ACC112 (cell line): Measurements from ENCODE around the gene ACOX3.
"Not testable (repeated sequence)": the region's sequence is repeated elsewhere in the genome, so short reads cannot be mapped to it uniquely, and the experiment has no call there.

Experiments used
- H2AFZ ChIP-seq: fragments of 200-600 bp; sonication (generic); one replicate; pipeline ENCODE4 v1.6.0; 2017; ENCODE audit warnings: antibody characterized with exemption, low read length; ENCODE audit not compliant: unreplicated experiment
- H3K27ac ChIP-seq: fragments of 200-600 bp; sonication (generic); 2 replicates; pipeline ENCODE4 v1.5.1; 2014; ENCODE audit warnings: low read depth, mild to moderate bottlenecking, antibody characterized with exemption, low read length, moderate library complexity
- H3K27me3 ChIP-seq: fragments of 200-600 bp; sonication (generic); 2 replicates; pipeline ENCODE4 v1.6.1; 2014; ENCODE audit warnings: mild to moderate bottlenecking, antibody characterized with exemption, low read length, moderate library complexity, mixed read lengths; ENCODE audit not compliant: insufficient read depth
- H3K36me3 ChIP-seq: fragments of 200-600 bp; sonication (generic); 2 replicates; pipeline ENCODE4 v1.6.1; 2016; ENCODE audit warnings: mild to moderate bottlenecking, antibody characterized with exemption, low read length, moderate library complexity, mixed read lengths; ENCODE audit not compliant: insufficient read depth
- H3K4me1 ChIP-seq: fragments of 200-600 bp; sonication (generic); one replicate; pipeline ENCODE4 v1.6.1; 2016; ENCODE audit warnings: low read length, mixed read lengths; ENCODE audit not compliant: insufficient read depth, unreplicated experiment, control insufficient read depth
- H3K4me3 ChIP-seq: fragments of 200-600 bp; sonication (generic); 2 replicates; pipeline ENCODE4 v1.5.1; 2014; ENCODE audit warnings: mild to moderate bottlenecking, low read depth, low read length
- H3K79me2 ChIP-seq: fragments of 200-600 bp; sonication (generic); one replicate; pipeline ENCODE4 v1.6.0; 2016; ENCODE audit warnings: low read length; ENCODE audit not compliant: control insufficient read depth, unreplicated experiment, insufficient read depth

The ACOX3 gene

GRCh38 chr4:8351931-8352367 is 88.6 kb downstream of the ACOX3 start:
- peaks cover 33% of the 10 kb centered on the region for H3K27me3 ChIP-seq
- H3K4me3 ChIP-seq, result no peak overlapping the region
- H2AFZ ChIP-seq, result no peak overlapping the region
- no peaks in the 10 kb centered on the region for H3K79me2 ChIP-seq
- H3K36me3 ChIP-seq, result no peaks in the 10 kb centered on the region
- no peak overlapping the region for H3K27ac ChIP-seq
- H3K4me1 ChIP-seq, result no peaks in the 10 kb centered on the region

GRCh38 chr4:8350841-8351461 is 89.6 kb downstream of the ACOX3 start:
- H2AFZ ChIP-seq, result no peak overlapping the region
- H3K27ac ChIP-seq, result no peak overlapping the region
- no peaks in the 10 kb centered on the region for H3K36me3 ChIP-seq
- peaks cover 23% of the 10 kb centered on the region for H3K27me3 ChIP-seq
- no peak overlapping the region for H3K4me3 ChIP-seq
- H3K4me1 ChIP-seq, result no peaks in the 10 kb centered on the region
- no peaks in the 10 kb centered on the region for H3K79me2 ChIP-seq

GRCh38 chr4:8350352-8350751 is 90.2 kb downstream of the ACOX3 start:
- Histone ChIP-seq H3K79me2 (no peaks in the 10 kb centered on the region), H3K27me3 (peaks cover 17% of the 10 kb centered on the region), H3K27ac (no peak overlapping the region), H3K4me3 (no peak overlapping the region), H3K36me3 (no peaks in the 10 kb centered on the region), H3K4me1 (no peaks in the 10 kb centered on the region), H2AFZ (no peak overlapping the region)

- H3K27me3 ChIP-seq, result peaks cover 15% of the 10 kb centered on the region
- no peaks in the 10 kb centered on the region for H3K4me1 ChIP-seq
- no peak overlapping the region for H3K4me3 ChIP-seq
- H3K79me2 ChIP-seq, result no peaks in the 10 kb centered on the region
- H3K27ac ChIP-seq, result no peak overlapping the region
- no peaks in the 10 kb centered on the region for H3K36me3 ChIP-seq
- no peak overlapping the region for H2AFZ ChIP-seq
Observed at GRCh38 chr4:8349664-8350236, 90.8 kb downstream of the ACOX3 start.

GRCh38 chr4:8349236-8349635 is 91.3 kb downstream of the ACOX3 start:
- not testable (repeated sequence) for H3K27ac ChIP-seq, H3K79me2 ChIP-seq, H2AFZ ChIP-seq, H3K4me3 ChIP-seq, H3K36me3 ChIP-seq, H3K4me1 ChIP-seq
- H3K27me3 ChIP-seq, result peaks cover 12% of the 10 kb centered on the region

- Histone ChIP-seq H3K27ac (no peak overlapping the region), H3K79me2 (no peaks in the 10 kb centered on the region), H3K4me3 (no peak overlapping the region), H2AFZ (no peak overlapping the region), H3K36me3 (no peaks in the 10 kb centered on the region), H3K4me1 (no peaks in the 10 kb centered on the region), H3K27me3 (peaks cover under 1% of the 10 kb centered on the region; the same call in 1 of the 2 replicates)
Observed at GRCh38 chr4:8348071-8348470, 92.5 kb downstream of the ACOX3 start.

GRCh38 chr4:8347660-8348059 is 92.9 kb downstream of the ACOX3 start:
- Histone ChIP-seq H2AFZ (no peak overlapping the region), H3K79me2 (no peaks in the 10 kb centered on the region), H3K36me3 (no peaks in the 10 kb centered on the region), H3K27ac (no peak overlapping the region), H3K27me3 (no peaks in the 10 kb centered on the region; the same call in 1 of the 2 replicates), H3K4me3 (no peak overlapping the region), H3K4me1 (no peaks in the 10 kb centered on the region)

GRCh38 chr4:8346838-8347605 is 93.5 kb downstream of the ACOX3 start:
- Histone ChIP-seq H2AFZ (no peak overlapping the region), H3K27ac (no peak overlapping the region), H3K36me3 (no peaks in the 10 kb centered on the region), H3K4me1 (no peaks in the 10 kb centered on the region), H3K4me3 (no peak overlapping the region), H3K79me2 (no peaks in the 10 kb centered on the region), H3K27me3 (no peaks in the 10 kb centered on the region; the same call in 1 of the 2 replicates)

GRCh38 chr4:8345946-8346814 is 94.3 kb downstream of the ACOX3 start:
- Histone ChIP-seq H3K27me3 (no peaks in the 10 kb centered on the region; the same call in 1 of the 2 replicates), H2AFZ (no peak overlapping the region), H3K79me2 (no peaks in the 10 kb centered on the region), H3K36me3 (no peaks in the 10 kb centered on the region), H3K27ac (no peak overlapping the region), H3K4me3 (no peak overlapping the region), H3K4me1 (no peaks in the 10 kb centered on the region)
